ENCODE data around the gene SLC1A2.

DNA sequence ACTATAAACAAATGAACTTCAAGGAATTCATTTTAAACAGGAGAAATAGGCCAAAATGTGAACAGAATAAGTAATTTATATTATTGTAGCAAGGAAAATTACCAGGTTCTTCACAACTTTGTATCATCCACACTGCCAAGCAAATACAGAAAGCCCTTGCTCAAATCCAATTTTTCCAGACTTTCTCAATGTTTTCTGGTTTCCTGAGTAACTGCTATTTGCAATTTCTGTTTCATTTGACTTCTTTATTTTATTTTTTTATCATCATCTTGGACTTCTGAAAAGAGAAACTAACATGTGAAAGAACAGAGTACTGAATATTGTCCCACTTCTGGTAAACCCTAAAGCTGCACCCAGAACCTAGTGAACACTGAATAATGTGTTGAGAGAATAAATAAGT, 61.0 kb downstream of the SLC1A2 start:
- TF ChIP-seq, protein P1, sequence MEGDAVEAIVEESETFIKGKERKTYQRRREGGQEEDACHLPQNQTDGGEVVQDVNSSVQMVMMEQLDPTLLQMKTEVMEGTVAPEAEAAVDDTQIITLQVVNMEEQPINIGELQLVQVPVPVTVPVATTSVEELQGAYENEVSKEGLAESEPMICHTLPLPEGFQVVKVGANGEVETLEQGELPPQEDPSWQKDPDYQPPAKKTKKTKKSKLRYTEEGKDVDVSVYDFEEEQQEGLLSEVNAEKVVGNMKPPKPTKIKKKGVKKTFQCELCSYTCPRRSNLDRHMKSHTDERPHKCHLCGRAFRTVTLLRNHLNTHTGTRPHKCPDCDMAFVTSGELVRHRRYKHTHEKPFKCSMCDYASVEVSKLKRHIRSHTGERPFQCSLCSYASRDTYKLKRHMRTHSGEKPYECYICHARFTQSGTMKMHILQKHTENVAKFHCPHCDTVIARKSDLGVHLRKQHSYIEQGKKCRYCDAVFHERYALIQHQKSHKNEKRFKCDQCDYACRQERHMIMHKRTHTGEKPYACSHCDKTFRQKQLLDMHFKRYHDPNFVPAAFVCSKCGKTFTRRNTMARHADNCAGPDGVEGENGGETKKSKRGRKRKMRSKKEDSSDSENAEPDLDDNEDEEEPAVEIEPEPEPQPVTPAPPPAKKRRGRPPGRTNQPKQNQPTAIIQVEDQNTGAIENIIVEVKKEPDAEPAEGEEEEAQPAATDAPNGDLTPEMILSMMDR (IDR thresholded peaks at IDR 0.05; ENCODE audit: insufficient read depth, low read length, poor library complexity, severe bottlenecking) = no peak
- no peak for TF ChIP-seq EZH2phosphoT487 (conservative IDR thresholded peaks at IDR 0.05; ENCODE audit: low read length)
